Thoracic aorta (tissue), 2 donors: ENCODE results near the gene GCK. TPM values are rescaled to one million over a fixed set of nuclear protein-coding genes. Genes with fewer than 3 reads are reported as not detected.
"Not testable (repeated sequence)": the region's sequence is repeated elsewhere in the genome, so short reads cannot be mapped to it uniquely, and the experiment has no call there.

Source experiments
- ATAC-seq: fragments of 150-250 bp; one replicate; pipeline ENCODE4 v1.8.0; 2017; ENCODE audit warnings: low read depth; ENCODE audit not compliant: insufficient number of reproducible peaks, low FRiP score
- DNase-seq: peaks from one replicate; pipeline ENCODE4 v3.0.0-alpha.2; 2020; ENCODE audit warnings: low spot score
- H3K27ac ChIP-seq, 2 donors: fragments of 200-600 bp; sonication (generic); 1 replicate in 1 of 2; 2 replicates in 1 of 2; pipeline ENCODE4 v1.5.1; 2016; ENCODE audit warnings: mild to moderate bottlenecking in 2 of 2, moderate library complexity in 2 of 2
- H3K27me3 ChIP-seq: fragments of 200-600 bp; sonication (generic); replicated peaks from 2 replicates; pipeline ENCODE4 v1.6.0; 2016; ENCODE audit warnings: mild to moderate bottlenecking; ENCODE audit not compliant: insufficient read depth
- H3K36me3 ChIP-seq: fragments of 200-600 bp; sonication (generic); one replicate; pipeline ENCODE4 v1.5.1; 2016
- H3K4me1 ChIP-seq, 2 donors: fragments of 200-600 bp; sonication (generic); 1 replicate in 1 of 2; 2 replicates in 1 of 2; pipeline versions ENCODE4 v1.5.1 to v1.6.0; 2016; ENCODE audit warnings: low read depth in 2 of 2, mild to moderate bottlenecking in 1 of 2; ENCODE audit not compliant: control insufficient read depth in 1 of 2
- H3K4me3 ChIP-seq: fragments of 200-600 bp; sonication (generic); 2 replicates; pipeline ENCODE4 v1.5.1; 2016; ENCODE audit warnings: mild to moderate bottlenecking
- H3K9me3 ChIP-seq: fragments of 200-600 bp; sonication (generic); 2 replicates; pipeline ENCODE4 v1.5.1; 2016
- CTCF ChIP-seq: fragments of 200-600 bp; sonication (generic); IDR thresholded peaks from one replicate; pipeline ENCODE4 v1.5.1; 2019; ENCODE audit warnings: antibody characterized with exemption
- total RNA-seq, 2 donors: library from RNA; depleted of rRNA; stranded (reverse); fragments of >200 nt; gene quantifications; one replicate each; pipeline versions ENCODE4 v1.1.0 to v1.2.3, GENCODE V29; 2016

The GCK gene
- total RNA-seq, 2 donors from 2014 or later: 1.6 to 2.3 TPM

GRCh38 chr7:44210107-44210506 lies 20.9 kb upstream of the GCK start:
- no peak overlapping the region for H3K27ac ChIP-seq
- H3K4me1 ChIP-seq: no peaks in the 10 kb centered on the region
- TF ChIP-seq CTCF: no peak
- H3K27me3 ChIP-seq: no peaks in the 10 kb centered on the region
- ATAC-seq: no peak
- H3K36me3 ChIP-seq: peaks cover 70% of the 10 kb centered on the region
- H3K9me3 ChIP-seq: no peaks in the 10 kb centered on the region
- no peak overlapping the region for H3K4me3 ChIP-seq
- DNase-seq: no peak

- H3K27ac ChIP-seq: no peak overlapping the region
- H3K9me3 ChIP-seq: no peaks in the 10 kb centered on the region
- no peaks in the 10 kb centered on the region for H3K27me3 ChIP-seq
- TF ChIP-seq CTCF: no peak
- peaks cover 0 to 7% of the 10 kb centered on the region in 2 donors for H3K4me1 ChIP-seq
- peaks cover 66% of the 10 kb centered on the region for H3K36me3 ChIP-seq
- no peak for DNase-seq
- H3K4me3 ChIP-seq: no peak overlapping the region
- no peak for ATAC-seq
These were observed 18.8 kb upstream of the GCK start for GRCh38 chr7:44208085-44208484.

DNA sequence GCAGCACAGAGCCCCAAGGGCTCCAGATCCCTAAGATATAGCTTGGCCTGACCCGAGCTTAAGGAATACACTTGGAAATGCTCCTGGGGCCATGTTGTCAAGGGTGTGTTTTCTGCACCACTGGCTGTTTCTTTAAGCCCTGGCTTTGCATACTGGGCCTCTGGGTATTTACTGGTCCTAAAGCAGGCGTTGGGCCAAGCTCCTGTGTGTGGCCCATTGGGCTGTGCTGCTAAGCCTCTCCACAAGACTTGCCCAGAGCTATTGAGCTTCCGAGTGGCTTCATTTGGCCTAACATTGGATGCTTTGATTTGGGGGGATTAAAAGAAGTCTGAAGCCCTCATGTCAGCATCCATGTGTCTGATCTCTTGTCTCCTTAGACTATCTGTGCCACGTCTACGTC lies 16.8 kb upstream of the GCK start:
- Histone ChIP-seq H3K27me3 (no peaks in the 10 kb centered on the region), H3K9me3 (no peaks in the 10 kb centered on the region), H3K36me3 (peaks cover 53% of the 10 kb centered on the region), H3K4me1 (peaks cover 14 to 25% of the 10 kb centered on the region in 2 donors), H3K27ac (no peak overlapping the region), H3K4me3 (no peak overlapping the region)
- DNase-seq (no peak), ATAC-seq (no peak)
- TF ChIP-seq CTCF: no peak

DNA sequence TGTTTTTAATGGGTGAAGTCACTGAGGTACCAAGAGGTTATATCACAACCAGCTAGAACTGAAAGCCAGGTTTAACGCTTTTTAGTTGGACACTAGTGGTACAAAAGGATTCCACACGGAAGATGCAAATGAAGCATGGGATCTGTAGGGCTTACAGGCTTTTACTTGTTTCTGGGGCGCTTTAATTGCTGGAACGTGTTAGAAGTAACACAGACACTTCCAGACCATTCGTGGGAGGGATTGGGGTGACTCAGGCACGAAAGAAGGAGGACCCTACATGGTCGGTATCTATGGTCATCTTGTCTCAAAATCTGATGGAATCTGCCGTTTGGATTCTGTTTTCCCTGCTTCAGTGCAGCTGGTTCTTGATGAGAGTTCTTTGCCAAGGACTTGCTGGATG lies 12.6 kb upstream of the GCK start:
- ATAC-seq: no peak
- Histone ChIP-seq H3K27me3 (no peaks in the 10 kb centered on the region), H3K36me3 (peaks cover 16% of the 10 kb centered on the region), H3K9me3 (no peaks in the 10 kb centered on the region), H3K4me1 (peaks cover 14 to 25% of the 10 kb centered on the region in 2 donors), H3K4me3 (peak overlapping the region; percentile 100), H3K27ac (no peak overlapping the region)
- DNase-seq: no peak
- TF ChIP-seq CTCF: no peak

DNA sequence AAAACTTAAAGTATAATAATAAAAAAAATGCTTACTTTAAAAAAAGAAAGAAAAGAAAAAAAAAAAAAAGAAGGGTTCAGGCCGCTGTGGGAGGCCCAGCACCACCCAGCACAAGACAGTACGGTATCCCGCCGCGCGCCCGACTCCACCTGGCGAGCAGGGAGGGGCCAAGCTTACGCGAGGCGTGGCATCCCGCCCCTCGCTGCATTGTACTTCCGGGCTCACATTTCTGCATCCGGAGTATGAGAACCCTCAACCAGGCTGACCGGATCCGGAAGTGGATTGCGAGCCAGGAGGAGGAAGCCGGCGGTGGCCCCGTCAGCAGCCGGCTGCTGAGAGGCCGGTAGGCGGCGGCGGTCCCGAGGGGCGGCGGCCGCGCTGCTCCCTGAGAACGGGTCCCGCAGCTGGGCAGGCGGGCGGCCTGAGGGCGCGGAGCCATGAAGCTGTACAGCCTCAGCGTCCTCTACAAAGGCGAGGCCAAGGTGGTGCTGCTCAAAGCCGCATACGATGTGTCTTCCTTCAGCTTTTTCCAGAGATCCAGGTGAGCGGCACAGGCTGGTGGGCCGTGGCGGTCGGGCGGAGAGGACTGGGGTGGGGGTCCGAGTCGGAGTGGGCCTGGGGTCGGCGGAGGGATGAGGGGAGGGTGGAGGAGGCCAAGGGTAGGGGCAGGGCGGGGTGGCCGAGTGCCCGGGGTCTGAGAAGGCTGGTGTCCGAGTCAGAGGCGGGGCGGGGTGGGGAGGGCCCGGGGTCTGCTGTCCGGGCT lies 11.6 kb upstream of the GCK start, which contains the start of gene YKT6:
Gene YKT6, plus strand, starts transcription at position 280 of the 763 bp plus-strand sequence. Its CDS starts 158 bp downstream, at position 438.
- ATAC-seq (peak; percentile 85), DNase-seq (peak; percentile 81)
- Histone ChIP-seq H3K9me3 (no peaks in the 10 kb centered on the region), H3K4me1 (peaks cover 14 to 25% of the 10 kb centered on the region in 2 donors), H3K27me3 (no peaks in the 10 kb centered on the region), H3K27ac (peak within 1 kb of the TSS; percentile 71 to 76), H3K4me3 (peak within 1 kb of the TSS; percentile 100), H3K36me3 (peaks cover 8% of the 10 kb centered on the region)
- peak; percentile 73 for TF ChIP-seq CTCF

DNA sequence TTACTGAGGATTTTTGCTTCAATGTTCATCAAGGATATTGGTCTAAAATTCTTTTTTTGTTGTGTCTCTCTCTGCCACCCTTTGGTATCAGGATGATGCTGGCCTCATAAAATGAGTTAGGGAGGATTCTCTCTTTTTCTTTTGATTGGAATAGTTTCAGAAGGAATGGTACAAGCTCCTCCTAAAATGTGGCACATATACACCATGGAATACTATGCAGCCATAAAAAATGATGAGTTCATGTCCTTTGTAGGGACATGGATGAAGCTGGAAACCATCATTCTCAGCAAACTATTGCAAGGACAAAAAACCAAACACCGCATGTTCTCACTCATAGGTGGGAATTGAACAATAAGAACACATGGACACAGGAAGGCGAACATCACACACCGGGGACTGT lies 10.9 kb upstream of the GCK start:
- not testable (repeated sequence) for H3K4me3 ChIP-seq, H3K27ac ChIP-seq, ATAC-seq, H3K27me3 ChIP-seq, H3K9me3 ChIP-seq, H3K36me3 ChIP-seq, DNase-seq
- peaks cover 14 to 25% of the 10 kb centered on the region in 2 donors for H3K4me1 ChIP-seq
